GM21447 (cell line): Measurements from ENCODE around the gene MSI2.

Experiments used
- ATAC-seq: cut with Tn5 transposase; IDR thresholded peaks from one replicate; pipeline ENCODE4 v1.9.1; 2021; ENCODE audit not compliant: unreplicated experiment

MSI2 gene

DNA sequence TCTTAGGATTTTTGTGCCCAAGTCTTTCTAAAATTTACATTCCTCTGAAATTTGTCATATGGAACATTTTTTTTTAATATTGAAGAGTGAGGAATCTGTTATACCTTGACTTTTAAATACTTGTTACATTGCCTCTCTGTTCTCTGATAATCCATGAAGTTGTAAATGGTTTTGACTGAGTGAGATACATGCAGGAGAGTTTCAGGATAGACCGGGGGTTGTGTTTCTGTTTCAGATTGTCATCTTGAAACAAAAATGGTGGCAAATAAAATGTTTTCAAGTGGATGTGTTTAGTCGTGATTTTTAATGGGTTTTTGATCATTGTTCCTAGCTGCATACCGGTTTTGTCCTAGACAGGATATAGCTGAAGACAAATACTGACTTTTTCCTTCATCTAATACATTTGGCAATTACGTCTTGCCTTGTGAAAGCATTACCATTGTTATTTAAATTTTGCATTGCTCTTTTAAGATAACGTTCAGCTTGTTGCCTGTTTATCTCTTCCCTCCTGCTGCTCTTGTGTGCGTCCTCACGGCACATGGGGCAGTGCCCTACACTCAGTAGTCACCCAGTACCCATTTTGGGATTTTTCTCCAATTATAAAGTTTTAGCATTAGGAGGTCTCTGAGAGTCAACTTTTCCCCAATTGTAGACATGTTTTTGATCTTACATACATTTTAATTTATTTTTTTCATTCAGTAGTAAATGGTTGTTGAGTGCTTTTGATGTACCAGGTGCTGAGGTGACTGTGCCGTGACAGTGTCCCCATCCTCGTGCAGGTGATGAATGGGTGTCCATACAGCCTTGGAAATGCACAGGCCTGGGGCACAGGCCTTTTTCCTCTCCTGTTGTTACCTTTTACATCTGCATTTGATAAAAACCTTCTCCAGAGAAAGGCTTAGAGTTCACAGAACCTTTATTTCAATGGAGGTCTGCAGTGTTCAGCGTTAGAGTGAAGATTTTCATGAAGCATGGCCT lies 169.9 kb downstream of the MSI2 start:
- ATAC-seq: no peak

DNA sequence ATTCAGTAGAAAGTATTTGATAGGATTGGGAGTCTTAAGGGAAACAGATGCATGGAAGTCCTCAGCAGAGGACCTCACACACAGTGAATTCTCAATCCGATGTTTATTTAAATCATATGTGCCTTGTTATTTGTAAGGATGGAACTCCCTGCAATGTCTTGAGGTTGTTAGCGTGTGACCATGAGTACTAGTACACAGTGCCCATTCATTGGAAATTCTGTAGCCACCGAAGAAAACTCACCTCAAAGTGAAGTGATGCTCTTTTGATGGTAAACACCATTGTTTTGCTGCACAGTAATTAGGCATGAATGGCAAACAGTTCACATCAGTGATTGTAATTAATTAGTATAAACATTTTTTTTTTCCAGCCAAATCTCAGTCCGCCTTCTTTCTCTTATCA lies 173.6 kb downstream of the MSI2 start:
- ATAC-seq: no peak

DNA sequence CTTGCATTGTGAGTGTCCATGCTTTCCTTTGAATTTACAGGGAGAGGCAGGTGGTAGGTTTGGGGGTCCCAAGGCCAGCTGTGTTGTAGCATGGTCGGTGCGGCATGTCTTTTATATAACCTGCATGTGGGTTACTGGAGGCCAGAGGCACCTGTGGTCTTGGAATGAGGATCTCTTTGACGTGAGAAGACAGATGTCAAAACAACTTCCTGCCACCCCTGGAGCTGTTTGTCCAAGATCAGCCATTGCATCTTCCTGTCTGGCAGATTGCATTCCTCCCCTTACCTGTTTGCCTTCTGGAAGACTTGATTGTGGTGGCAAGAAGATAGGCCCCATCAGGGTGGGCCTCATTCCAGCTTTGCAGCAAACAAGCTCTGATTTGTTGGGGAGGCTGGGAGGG lies 175.1 kb downstream of the MSI2 start:
- no peak for ATAC-seq

DNA sequence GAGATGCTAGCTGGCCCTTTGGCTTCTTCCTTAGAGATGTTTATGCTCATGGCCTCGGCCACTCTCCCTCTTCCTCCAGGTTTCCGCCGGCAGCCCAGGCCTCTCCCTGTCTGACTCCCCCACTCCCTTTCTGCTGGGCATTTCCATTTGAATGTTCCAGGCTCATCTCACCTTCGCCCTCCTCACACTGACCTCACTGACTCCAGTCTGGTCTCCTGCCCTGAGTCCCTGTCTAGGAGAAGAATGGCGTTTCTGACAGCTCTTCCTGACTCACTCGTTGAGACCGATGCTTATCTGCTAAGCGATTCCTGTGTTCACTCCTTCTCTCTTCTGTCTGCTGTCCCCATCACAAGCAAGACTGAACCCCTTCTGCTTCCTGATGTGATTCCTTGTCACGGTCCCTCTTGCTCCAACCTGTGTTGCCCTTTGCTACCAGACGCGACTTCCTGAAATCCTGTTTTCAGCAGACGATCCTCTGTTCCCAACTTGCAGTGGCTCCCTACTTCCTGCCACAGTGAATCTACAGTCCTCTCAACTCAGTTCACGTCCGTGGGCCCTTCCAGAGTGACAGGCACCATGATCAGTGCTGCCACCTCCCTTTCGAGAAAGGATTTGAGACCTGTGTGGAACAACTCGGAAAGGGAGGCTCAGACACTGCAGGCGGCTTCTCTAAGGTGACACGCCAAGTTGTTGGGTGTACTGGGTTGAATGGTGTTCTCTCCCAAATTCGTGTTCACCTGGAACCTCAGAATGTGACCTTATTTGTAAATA lies 176.4 kb downstream of the MSI2 start:
- no peak for ATAC-seq

DNA sequence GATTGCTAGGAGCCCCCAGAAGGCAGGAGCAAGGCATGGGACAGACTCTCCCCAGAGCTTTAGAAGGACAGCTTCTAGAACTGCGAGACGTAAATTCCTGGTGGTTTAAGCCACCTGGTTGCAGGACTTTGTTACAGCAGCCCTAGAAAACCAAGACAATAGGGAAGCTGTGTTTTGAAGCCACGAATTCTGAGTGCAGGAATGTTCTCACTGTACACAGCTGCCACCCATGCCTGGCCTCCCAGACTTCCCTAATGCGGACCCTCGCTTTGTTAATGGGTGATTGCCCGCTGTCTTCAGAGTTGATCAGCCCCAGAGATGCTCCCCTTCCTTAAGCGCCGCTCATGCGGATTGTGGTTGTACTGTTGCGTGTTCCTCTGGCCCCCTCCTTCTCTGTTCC lies 177.1 kb downstream of the MSI2 start:
- ATAC-seq: no peak

DNA sequence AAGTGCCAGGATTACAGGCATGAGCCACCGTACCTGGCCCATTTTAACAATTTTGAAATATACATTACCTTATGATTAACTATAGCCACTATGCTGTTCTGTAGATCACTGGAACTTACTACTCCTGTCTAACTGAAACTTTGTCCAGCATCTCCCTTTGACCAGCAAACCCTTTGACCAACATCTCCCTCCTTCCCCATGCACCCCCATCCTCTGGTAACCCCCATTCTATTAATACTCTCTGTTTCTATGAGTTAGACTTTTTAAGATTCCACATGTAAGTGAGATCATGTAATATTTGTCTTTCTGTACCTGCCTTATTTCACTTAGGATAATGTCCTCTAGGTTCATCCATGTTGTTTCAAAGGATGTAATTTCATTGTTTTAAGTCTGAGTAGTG lies 178.0 kb downstream of the MSI2 start:
- no peak for ATAC-seq

DNA sequence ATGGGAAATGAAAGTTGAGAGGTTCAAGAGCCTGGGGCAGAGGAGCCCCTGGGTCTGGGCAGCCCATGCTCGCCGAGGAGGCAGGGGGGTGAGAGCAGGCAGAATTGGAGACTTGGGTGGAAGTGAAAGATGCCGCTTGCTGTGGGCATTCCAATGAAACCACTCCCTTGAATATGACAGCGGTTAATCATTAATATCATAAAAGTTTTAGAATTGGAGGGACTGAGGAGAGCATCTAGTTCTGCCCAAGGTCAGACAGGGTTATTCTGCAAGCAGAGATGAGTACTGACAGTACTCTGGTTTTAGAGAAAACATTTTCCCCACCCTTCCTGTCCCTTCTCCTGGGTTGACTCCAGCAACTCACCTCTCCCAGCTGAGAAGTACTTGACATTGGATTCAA lies 180.2 kb downstream of the MSI2 start:
- no peak for ATAC-seq

DNA sequence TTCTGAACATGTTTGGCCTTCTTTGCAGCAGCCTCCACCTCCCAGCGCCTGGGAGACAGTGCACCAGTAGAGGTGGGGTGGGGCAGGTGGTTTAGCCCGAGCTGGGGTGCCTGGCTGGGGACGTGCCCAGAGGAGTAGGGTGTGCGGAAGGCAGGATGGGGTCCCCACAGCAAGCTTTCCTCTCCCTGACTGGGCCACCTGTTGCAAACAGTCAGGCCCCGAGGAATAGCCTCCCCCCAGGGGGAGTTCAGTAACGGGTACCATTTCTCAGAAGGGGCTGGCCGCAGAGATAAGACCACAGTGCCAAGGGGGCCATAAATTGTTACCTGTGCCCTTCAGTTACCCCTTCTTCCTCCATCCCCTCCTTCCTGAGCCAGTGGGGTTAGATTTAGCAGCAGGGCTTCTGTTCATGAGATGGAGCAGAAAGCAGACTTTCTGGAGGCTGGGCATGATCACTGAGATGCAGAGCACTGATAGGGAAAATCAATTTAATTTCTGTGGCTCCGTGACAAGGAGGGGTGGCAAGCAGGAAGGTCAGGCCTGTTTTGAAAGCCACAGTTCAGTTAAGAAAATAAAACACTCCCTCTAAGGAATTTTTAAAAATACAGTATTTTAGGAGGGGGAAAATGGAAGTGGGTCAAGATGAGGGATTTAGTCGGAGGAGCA lies 181.9 kb downstream of the MSI2 start:
- no peak for ATAC-seq

DNA sequence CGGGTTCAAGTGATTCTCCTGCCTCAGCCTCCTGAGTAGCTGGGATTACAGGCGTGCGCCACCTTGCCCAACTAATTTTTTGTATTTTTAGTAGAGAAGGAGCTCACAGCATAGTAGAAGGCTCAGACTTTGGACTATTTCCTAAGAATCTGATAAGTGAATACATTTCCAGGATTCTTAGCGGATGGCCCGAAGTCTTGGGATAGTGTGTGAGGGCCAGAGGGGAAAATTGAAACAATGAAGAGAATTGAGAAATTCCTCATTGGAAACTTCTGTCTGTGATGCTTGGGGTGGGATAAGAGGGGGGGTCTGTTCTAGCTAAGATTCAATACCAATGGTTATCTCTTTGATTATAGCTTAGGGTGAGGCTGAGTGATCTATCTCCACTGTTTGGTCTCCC lies 183.3 kb downstream of the MSI2 start:
- no peak for ATAC-seq

DNA sequence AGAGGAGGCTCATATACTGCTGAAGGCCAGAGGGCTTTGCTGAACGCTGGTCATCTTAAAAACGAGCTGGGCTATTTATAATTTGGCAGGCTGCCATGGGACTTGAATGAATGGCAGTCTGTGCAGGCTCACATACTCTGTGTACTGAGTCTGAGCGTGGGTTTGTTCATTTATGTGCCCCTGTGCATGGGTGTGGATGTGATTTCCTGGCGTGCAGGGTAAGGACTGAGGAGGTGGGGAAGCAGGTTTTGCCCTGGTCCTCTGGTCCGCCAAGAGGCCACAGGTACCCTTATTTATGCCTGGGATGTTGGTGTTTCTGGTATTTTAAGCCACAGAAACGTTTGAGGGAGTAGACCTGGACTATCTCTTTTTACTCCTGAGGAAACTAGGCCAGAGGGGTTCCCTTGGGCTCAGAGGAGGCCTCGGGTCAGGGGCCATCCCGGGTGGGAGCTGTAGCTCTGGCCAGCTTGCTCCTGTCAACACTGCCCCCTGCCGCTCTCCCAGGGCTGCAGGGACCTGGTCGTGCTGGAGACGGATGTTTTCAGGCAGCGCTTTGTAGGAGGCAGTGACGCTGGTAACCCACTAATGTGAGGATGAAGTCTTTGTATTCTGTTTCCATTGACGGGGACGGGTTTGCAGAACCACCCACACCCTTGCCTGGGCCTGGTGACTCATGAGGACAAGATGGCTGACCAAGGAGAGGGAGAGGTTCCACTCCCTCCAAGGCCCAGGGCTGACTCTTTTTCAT lies 184.4 kb downstream of the MSI2 start:
- ATAC-seq: peak; percentile 42

DNA sequence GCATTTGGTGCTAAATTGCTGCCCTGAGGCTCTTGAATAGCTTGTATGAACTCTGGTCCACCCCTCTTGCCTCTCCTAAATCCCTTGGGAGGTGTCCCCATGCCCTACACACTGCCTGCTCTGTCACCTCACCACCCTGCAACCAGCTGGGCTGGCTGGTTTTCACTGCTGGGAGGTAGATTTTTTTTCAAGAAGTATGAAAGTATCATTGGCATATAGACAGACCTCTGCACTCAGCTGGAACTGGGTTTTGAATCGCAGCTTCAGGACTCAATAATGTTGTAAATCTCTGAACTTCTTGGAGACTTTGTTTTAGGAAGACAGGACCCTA lies 184.9 kb downstream of the MSI2 start:
- peak; percentile 31 for ATAC-seq

DNA sequence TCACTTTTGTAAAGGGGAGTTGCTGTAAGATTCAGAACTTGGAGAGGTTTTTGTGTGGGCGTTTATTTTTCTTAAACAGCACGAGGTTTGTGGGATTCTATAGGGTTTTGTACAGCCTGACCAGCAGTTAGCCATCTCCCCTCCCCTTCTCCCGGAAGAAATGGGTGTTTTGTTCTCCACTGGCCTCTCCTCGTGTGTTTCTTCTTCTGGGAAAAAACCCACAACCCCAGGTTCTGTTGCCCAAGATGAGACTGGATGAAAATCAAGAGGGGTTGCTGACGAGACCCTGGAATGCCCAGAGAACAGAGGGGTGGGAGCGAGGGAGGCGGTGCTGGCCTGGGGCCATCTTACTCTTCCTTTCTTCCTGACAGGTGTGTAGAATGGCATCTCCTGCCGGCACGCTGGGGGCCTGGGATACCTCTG lies 186.1 kb downstream of the MSI2 start:
- ATAC-seq: no peak

DNA sequence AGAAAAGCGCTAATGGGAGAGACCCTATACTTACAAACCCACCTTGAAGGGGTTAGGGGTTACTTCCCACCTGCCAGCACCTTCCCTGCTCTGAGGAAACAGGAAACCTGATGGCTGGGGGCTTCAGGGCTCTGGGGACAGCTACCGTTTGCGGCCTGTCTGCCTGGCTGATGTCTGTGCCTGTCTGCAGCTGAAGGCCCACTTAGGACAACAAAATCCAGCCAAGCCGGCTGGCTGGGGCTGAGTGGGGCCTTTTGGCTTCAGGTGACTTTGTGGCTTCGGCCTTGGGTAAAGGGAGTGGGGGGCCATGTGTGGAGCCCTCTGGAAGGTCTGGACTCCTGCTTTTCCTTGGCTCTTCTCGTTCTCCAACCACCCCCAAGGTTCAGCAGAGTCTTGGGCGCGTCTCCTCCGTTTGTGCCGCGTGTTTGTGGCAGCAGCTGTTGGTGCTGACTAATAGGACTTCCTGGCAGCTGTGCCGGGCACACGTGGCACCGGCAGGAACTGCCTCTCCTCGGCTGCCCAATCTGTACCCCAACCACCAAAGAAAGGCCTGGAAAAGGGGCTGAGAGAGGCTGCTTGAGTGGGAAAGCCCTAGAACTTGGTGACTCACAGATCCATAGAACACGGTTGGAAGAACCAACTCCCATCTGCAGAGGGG lies 186.7 kb downstream of the MSI2 start:
- ATAC-seq: no peak

DNA sequence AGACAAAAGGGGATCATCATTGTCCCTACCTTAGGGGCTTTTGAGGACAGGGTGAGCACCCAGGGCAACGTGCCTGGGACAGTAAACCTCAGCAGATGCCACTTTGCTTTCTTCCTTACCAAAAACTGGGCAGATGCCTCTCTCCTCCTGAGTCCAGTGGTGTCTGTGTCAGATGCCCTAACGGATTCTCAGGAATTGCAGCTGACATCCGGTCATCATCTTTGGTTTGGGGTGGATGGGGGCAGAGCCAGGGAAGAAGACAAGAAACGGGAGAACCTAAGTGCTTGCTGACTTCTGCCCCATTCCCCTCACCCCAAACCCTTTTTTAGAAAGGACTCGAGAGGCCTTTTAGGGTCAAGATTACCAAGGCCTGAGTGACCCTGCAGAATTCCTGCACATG lies 187.5 kb downstream of the MSI2 start:
- ATAC-seq: no peak

DNA sequence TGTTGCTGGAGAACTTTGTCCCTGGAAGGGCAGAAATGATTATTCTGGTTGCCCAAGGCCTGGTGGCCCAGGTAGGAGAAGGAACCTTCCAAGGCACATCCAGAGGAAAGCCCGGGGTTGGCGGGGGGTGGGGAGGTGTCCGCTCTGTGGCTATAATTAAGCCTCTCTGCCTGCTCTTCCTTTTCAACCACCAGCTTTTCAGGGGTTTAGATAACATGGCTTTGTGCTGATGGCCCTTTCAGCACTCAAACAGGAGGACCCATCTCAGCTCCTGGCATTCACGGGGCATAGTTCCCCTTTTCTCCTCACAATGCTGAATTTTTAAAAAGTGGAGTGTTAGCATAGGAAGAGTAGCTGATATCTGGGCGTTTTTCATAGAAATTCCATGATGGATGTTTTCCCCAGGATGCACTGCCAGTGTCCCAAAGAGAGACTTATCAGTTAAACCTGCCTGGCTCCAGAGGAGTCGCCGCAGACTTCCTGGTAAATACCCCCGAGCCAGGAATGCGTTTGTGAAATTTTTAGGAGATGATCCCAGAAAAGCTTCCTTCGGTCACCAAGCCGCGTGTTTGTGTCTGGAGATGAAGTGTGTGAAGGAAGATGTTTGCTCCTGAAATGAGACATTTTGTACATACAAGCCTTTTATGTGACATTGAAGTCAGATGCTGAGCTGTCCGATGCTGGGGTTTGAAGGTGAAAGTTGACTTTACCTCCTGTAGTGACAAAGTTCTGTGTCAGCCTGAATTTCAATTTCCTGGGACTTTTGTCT lies 188.5 kb downstream of the MSI2 start:
- no peak for ATAC-seq

DNA sequence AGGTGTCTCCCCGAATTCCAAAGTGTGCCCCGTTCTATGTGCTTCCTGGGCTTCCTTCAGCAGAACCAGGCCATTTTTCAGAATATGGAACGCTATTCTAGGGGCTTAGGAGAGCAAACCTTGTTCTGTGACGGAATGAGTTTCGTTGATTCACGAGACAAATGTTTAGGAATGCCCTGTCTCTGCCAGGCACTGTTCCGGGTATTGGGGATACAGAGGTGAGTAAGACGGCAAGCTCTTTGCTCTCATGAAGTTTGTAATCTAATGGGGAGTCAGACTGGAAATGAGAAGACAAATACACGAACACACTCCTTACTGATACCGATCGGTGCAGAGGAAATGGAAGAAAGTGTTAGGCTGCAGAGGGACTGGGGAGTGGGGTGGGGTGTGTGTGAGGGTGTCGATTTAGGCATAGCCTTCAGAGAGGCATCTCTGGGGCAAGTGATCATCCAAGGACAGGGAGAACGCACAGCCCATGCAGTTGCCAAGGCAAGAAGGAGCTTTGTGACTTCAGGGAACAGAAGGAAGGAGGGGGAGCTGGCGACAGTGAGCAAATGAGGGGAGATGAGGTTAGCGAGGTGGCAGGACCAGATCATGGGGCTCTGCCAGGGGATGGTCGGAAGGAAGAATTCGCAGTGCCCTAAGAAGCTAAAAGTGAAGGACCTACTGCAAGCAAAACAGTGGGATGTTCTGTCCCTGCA lies 189.6 kb downstream of the MSI2 start:
- ATAC-seq: no peak

DNA sequence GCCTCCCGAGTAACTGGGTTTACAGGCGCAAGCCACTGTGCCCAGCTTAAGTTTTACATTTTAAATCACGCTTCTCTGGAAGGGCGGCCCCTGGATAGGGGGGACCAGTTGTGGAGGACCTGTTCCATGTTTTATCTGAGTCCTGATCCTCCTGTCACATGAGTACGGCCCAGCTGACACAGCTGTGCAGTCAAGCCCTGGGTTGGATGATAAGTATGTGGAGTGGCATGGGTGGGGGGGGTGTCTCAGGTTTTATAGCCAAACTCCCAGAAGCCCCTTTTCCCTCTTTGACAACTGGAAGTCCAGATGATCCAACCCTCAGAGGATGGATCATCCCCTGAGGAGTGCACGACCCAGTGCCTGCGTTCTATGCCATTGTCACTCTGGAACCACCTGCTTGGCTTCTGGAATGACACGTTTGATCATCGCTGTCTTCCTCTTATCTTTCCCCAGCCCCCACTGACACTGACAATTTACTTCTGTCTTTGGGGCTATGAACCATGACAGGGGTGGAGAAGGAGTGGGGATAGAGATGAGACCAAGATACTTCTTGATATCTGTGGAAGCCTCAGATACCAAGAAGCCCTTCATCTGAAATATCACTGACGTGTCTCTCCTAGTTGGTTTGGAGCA lies 191.2 kb downstream of the MSI2 start:
- no peak for ATAC-seq

DNA sequence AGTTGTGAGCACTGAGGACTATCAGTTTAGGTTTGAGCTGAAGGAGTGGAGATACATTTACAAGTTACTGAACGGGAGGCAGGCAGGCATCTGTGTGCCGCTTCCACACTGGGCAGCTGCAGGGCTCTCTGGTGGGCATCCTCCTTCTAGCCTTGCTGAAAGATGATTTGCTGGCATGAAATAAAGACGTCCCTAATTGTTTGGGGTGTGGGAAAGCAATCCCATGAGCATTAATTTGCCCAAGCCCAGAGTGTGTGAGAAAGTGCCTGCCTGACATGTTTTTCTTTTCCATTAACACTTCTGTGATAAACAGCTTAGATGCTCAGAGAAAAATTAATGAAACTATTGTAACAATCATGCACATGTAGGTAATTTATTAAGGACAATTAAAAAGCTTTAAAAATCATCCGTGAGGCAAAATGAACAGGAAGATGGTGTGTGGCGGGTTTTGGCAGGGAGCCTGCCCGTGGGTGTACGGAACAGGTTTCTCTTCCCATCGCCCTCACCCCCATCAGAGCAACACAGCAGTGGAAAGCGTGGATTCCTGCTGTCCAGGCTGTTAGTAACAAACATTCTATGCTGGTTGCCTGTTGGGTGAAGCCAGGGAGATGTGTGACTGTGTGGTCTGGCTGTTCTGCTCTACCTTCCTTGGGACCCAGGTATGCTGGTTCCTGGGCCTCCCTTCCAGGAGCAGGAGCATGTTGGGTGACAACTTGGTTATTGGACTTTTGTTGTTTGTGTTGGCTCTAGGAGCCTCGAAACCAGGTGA lies 191.9 kb downstream of the MSI2 start:
- no peak for ATAC-seq
